K562 (cell line): Measurements from ENCODE around the gene PABPC3. TPM values are rescaled to one million over a fixed set of nuclear protein-coding genes. Genes with fewer than 3 reads are reported as not detected.

ENCODE experiments used
- ATAC-seq: fragments of 200-7000 bp; cut with Tn5 transposase; 3 replicates; pipeline ENCODE4 v1.9.1; 2020; ENCODE audit warnings: moderate library complexity
- BruUV-seq: library from RNA; stranded (reverse); fragments of 400-500 nt; replicated peaks from 2 replicates; lab custom pipeline; 2021; lab: Mats Ljungman, UMichigan
- CTCF ChIA-PET: fragments of 300-600 bp; formaldehyde crosslinking; extraction: SDS; loops from one replicate; lab custom pipeline; 2021; ENCODE audit warnings: low intra/inter-chr PET ratio; lab: Yijun Ruan, JAX
- POLR2A ChIA-PET: fragments of 300-600, 350-650 bp; sonication (Branson Sonifier 250); formaldehyde crosslinking; extraction: SDS; loops from one replicate; lab custom pipeline; 2021; ENCODE audit warnings: antibody characterized with exemption, inconsistent platforms; lab: Yijun Ruan, JAX
- DNase-seq, 4 experiments: peaks; one replicate each; pipeline versions ENCODE4 v3.0.0 to v3.0.0-alpha.2; 2011 to 2018; ENCODE audit warnings: low spot score in 3 of 4, mixed read lengths in 3 of 4; ENCODE audit errors: extremely low read depth in 1 of 4
- FAIRE-seq: peaks from 2 replicates; lab custom pipeline; 2011; peaks lifted over from hg19 to GRCh38; lab: Jason Lieb, UNC
- H2AFZ ChIP-seq: 2 replicates; pipeline ENCODE4 v1.6.0; 2011; ENCODE audit warnings: low read depth, low read length, control low read depth, inconsistent platforms
- H3K27ac ChIP-seq: fragments of 200-600 bp; 3 replicates; pipeline ENCODE4 v1.8.0; 2011; ENCODE audit warnings: low read depth, mild to moderate bottlenecking, control low read depth, inconsistent platforms, low read length, moderate library complexity, mixed read lengths; ENCODE audit errors: extremely low read depth
- H3K27me3 ChIP-seq, 2 experiments: fragments of 300-600 bp in 1 of 2; 2 replicates in 1 of 2; 3 replicates in 1 of 2; pipeline versions ENCODE4 v1.6.0 to v1.8.0; 2011; ENCODE audit warnings: inconsistent platforms in 2 of 2, low read length in 2 of 2, mild to moderate bottlenecking in 1 of 2, mixed read lengths in 1 of 2, moderate library complexity in 1 of 2; ENCODE audit not compliant: control insufficient read depth in 2 of 2, insufficient read depth in 2 of 2
- H3K36me3 ChIP-seq: fragments of 300-600 bp; 3 replicates; pipeline ENCODE4 v1.8.0; 2011; ENCODE audit warnings: mild to moderate bottlenecking, low read length, inconsistent platforms; ENCODE audit not compliant: control insufficient read depth, insufficient read depth
- H3K4me1 ChIP-seq, 2 experiments: fragments of 200-600 bp in 1 of 2; replicated peaks in 1 of 2; 2 replicates in 1 of 2; 3 replicates in 1 of 2; pipeline versions ENCODE4 v1.5.1 to v1.8.0; 2011; ENCODE audit warnings: inconsistent platforms in 2 of 2, low read length in 2 of 2, mild to moderate bottlenecking in 1 of 2, mixed read lengths in 1 of 2, moderate library complexity in 1 of 2; ENCODE audit not compliant: control insufficient read depth in 2 of 2, insufficient read depth in 2 of 2
- H3K4me2 ChIP-seq: 2 replicates; pipeline ENCODE4 v1.6.1; 2011; ENCODE audit warnings: low read length, control low read depth, inconsistent platforms, mixed read lengths; ENCODE audit not compliant: insufficient read depth
- H3K4me3 ChIP-seq: fragments of 200-600 bp; sonication (generic), shearing (Covaris generic); 2 replicates; pipeline ENCODE4 v1.5.1; 2016; ENCODE audit warnings: control low read depth, inconsistent platforms
- H3K79me2 ChIP-seq: fragments of 200-600 bp; 3 replicates; pipeline ENCODE4 v1.8.0; 2011; ENCODE audit warnings: low read length, inconsistent platforms; ENCODE audit not compliant: control insufficient read depth, insufficient read depth
- H3K9ac ChIP-seq, 2 experiments: 2 replicates each; pipeline versions ENCODE4 v1.6.0 to v1.6.1; 2011; ENCODE audit warnings: low read depth in 2 of 2, low read length in 2 of 2, control low read depth in 1 of 2, inconsistent platforms in 1 of 2, mild to moderate bottlenecking in 1 of 2, mixed read lengths in 1 of 2; ENCODE audit not compliant: insufficient read depth in 1 of 2
- H3K9me1 ChIP-seq: one replicate; pipeline ENCODE4 v1.6.0; 2011; ENCODE audit warnings: inconsistent platforms, mild to moderate bottlenecking, low read length, moderate library complexity; ENCODE audit not compliant: control insufficient read depth, insufficient read depth
- H3K9me3 ChIP-seq: replicated peaks from 2 replicates; pipeline ENCODE4 v1.5.1; 2011; ENCODE audit warnings: low read depth, low read length, inconsistent platforms; ENCODE audit not compliant: control insufficient read depth, insufficient read depth
- H4K20me1 ChIP-seq: replicated peaks from 2 replicates; pipeline ENCODE4 v1.6.1; 2011; ENCODE audit warnings: low read length, inconsistent platforms, mixed read lengths; ENCODE audit not compliant: control insufficient read depth, insufficient read depth
- ARHGAP35 ChIP-seq: fragments of 450-650 bp; IDR thresholded peaks from 2 replicates; pipeline ENCODE4 v1.6.1; 2018; ENCODE audit not compliant: partially characterized antibody
- ARID4B ChIP-seq: sonication (generic); formaldehyde crosslinking; IDR thresholded peaks from 2 replicates; pipeline ENCODE4 v1.8.0; 2022; ENCODE audit warnings: mild to moderate bottlenecking, missing genetic modification reagents
- FIP1L1 ChIP-seq: fragments of 200-400 bp; formaldehyde crosslinking; IDR thresholded peaks from 2 replicates; pipeline ENCODE4 v1.6.1; 2018; ENCODE audit warnings: mild to moderate bottlenecking, low read depth, low read length; ENCODE audit not compliant: poor library complexity, severe bottlenecking
- GABPA ChIP-seq: fragments of 200-800 bp; sonication (Bioruptor generic); conservative IDR thresholded peaks from 2 replicates; pipeline ENCODE4 v1.6.1; 2016; ENCODE audit warnings: low read depth, missing genetic modification characterization, missing compliant biosample characterization
- KAT8 ChIP-seq: fragments of 450-650 bp; IDR thresholded peaks from 2 replicates; pipeline ENCODE4 v1.6.1; 2016; ENCODE audit warnings: low read depth, mild to moderate bottlenecking
- LCOR ChIP-seq: sonication (generic); formaldehyde crosslinking; IDR thresholded peaks from 2 replicates; pipeline ENCODE4 v1.8.0; 2022; ENCODE audit warnings: mild to moderate bottlenecking, missing genetic modification reagents
- NFE2 ChIP-seq: IDR thresholded peaks from 2 replicates; pipeline ENCODE4 v1.6.1; 2014; ENCODE audit warnings: antibody characterized with exemption, low read depth
- POLR3G ChIP-seq: IDR thresholded peaks from 2 replicates; pipeline ENCODE4 v1.6.1; 2011; ENCODE audit not compliant: insufficient read length, insufficient replicate concordance; ENCODE audit errors: extremely low read depth
- RFX7 ChIP-seq: fragments of 250-450 bp; sonication (Bioruptor Pico); IDR thresholded peaks from 2 replicates; pipeline ENCODE4 v1.5.1; 2021; ENCODE audit warnings: mild to moderate bottlenecking
- TAF9B ChIP-seq: fragments of 450-650 bp; IDR thresholded peaks from 2 replicates; pipeline ENCODE4 v1.6.1; 2018; ENCODE audit warnings: mild to moderate bottlenecking; ENCODE audit not compliant: partially characterized antibody
- ZBTB12 ChIP-seq: fragments of 250-450 bp; sonication (Bioruptor Pico); IDR thresholded peaks from 2 replicates; pipeline ENCODE4 v1.4.0; 2020
- ZFP1 ChIP-seq: fragments of 450-650 bp; formaldehyde crosslinking; IDR thresholded peaks from 2 replicates; pipeline ENCODE4 v1.4.0; 2020; ENCODE audit warnings: mild to moderate bottlenecking, mixed read lengths
- ZNF146 ChIP-seq: IDR thresholded peaks from one replicate; pipeline ENCODE4 v1.6.1; 2018; ENCODE audit warnings: missing compliant biosample characterization; ENCODE audit not compliant: unreplicated experiment
- ZNF3 ChIP-seq: fragments of 250-450 bp; sonication (Bioruptor Pico); IDR thresholded peaks from 2 replicates; pipeline ENCODE4 v1.5.0; 2021; ENCODE audit warnings: mild to moderate bottlenecking, moderate library complexity
- ZNF583 ChIP-seq: fragments of 250-450 bp; sonication (Bioruptor Pico); IDR thresholded peaks from 2 replicates; pipeline ENCODE4 v1.4.0; 2020
- ZNF699 ChIP-seq: fragments of 250-450 bp; sonication (Bioruptor Pico); IDR thresholded peaks from 2 replicates; pipeline ENCODE4 v1.8.0; 2021; ENCODE audit warnings: mild to moderate bottlenecking, moderate library complexity; ENCODE audit not compliant: insufficient replicate concordance
- in situ Hi-C: fragments of 300-500 bp; cut with MboI; formaldehyde crosslinking; loops from 4 replicates; pipeline ENCODE4 v1.15.0; 2018; ENCODE audit warnings: inconsistent platforms, mixed read lengths
- intact Hi-C: fragments of 100-400 bp; cut with micrococcal nuclease; formaldehyde crosslinking; loops from 2 replicates; pipeline ENCODE4 v1.14.2; 2022
- polyA plus RNA-seq, 8 experiments: library from polyadenylated mRNA; depleted of rRNA in 4 of 8; stranded (reverse) in 5 of 8; unstranded in 3 of 8; fragments of >200 nt; fragmentation: Nextera tagmentation in 2 of 8; fragmentation: Illumina TruSeq in 1 of 8; extraction: Ambion mirVana in 2 of 8; extraction: Trizol in 1 of 8; gene quantifications; 2 replicates each; pipeline versions ENCODE4 v1.2.1 to v1.2.3, GENCODE V29; 2011 to 2014; ENCODE audit warnings: inconsistent platforms in 1 of 8, missing spikeins in 1 of 8
- total RNA-seq, 7 experiments: library from RNA; depleted of rRNA in 6 of 7; stranded (reverse); fragments of >200 nt in 6 of 7; fragmentation: Illumina TruSeq in 2 of 7; extraction: Trizol in 2 of 7; gene quantifications; 2 replicates each; pipeline versions ENCODE4 v1.2.1 to v1.2.3, GENCODE V29; 2011 to 2021; ENCODE audit warnings: low replicate concordance in 1 of 7

Gene PABPC3
- total and polyA plus RNA-seq, 9 of the 15 experiments (the other 6 are each of a cell fraction or from before 2014, with no cell fraction given), result 0.05 to 0.80 (median 0.25) TPM

- Histone ChIP-seq H3K9ac (no peak overlapping the region), H3K27ac (no peak overlapping the region), H3K4me1 (peaks cover 0 to 10% of the 10 kb centered on the region in 2 experiments; a peak in 3 of 5 replicates), H3K9me3 (no peaks in the 10 kb centered on the region), H3K9me1 (no peaks in the 10 kb centered on the region), H3K4me3 (no peak overlapping the region), H3K36me3 (no peaks in the 10 kb centered on the region), H3K27me3 (peaks cover 6 to 34% of the 10 kb centered on the region in 2 experiments; a peak in 4 of 5 replicates), H3K79me2 (no peaks in the 10 kb centered on the region), H4K20me1 (no peaks in the 10 kb centered on the region), H3K4me2 (no peak overlapping the region), H2AFZ (no peak overlapping the region)
- no TSS peak for BruUV-seq
- in situ Hi-C loops, result no loop called here
- intact Hi-C loops, result loop anchor here (10.0 kb wide), 1 partner anchor 50 kb away; no protein-coding TSS in a partner anchor
- ATAC-seq (no peak), FAIRE-seq (no peak), DNase-seq (no peak)
- ChIA-PET POLR2A (no interaction called here), CTCF (interaction anchor here (0.7 kb wide), 1 partner anchor 512 kb away, joined by 4 read pairs; no protein-coding TSS in a partner anchor)
- TF ChIP-seq TAF9B, result no peak
- TF ChIP-seq ZNF146 (CRISPR knock-in tag), result no peak
- no peak for TF ChIP-seq RFX7 (CRISPR knock-in tag)
- TF ChIP-seq ZNF583 (CRISPR knock-in tag), result no peak
- TF ChIP-seq ZFP1 (CRISPR knock-in tag), result no peak
- no peak for TF ChIP-seq POLR3G
- no peak for TF ChIP-seq ARID4B
- TF ChIP-seq KAT8, result no peak
- TF ChIP-seq LCOR (CRISPR knock-in tag), result no peak
- TF ChIP-seq ZNF3 (CRISPR knock-in tag), result no peak
- no peak for TF ChIP-seq NFE2
- TF ChIP-seq ZNF699 (CRISPR knock-in tag), result no peak
- no peak for TF ChIP-seq ARHGAP35
- no peak for TF ChIP-seq FIP1L1
- TF ChIP-seq GABPA (tag), result no peak
- no peak for TF ChIP-seq ZBTB12 (CRISPR knock-in tag)
Observed at GRCh38 chr13:25064396-25064795, 31.5 kb upstream of the PABPC3 start.
